Measurements from ENCODE around the gene REV3L. TPM values are rescaled to one million over a fixed set of nuclear protein-coding genes. Genes with fewer than 3 reads are reported as not detected.

REV3L gene
- total and polyA plus RNA-seq, 2 donors (not counting 3 experiments of a cell fraction or from before 2014, with no cell fraction given): 6.0 to 22.7 TPM

DNA sequence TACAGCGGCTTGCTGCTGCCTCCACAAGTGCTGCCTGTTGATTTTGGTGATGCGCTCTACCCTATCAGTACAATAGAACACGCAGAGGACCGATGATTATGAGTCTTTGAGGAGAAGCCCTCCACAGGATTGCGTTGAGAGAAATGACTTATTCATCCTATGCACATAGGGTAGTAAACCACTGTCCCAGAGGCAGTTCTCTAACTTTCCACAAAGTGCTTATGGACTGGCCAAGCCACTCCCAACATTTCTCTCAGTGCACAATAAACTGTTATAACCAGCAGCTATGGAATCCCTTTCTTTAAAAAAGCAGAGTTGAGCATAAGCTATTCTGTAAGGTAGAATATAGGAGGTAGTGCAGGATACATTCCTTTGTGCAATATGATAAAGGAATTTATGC, 48.2 kb upstream of the REV3L start:
- TF ChIP-seq POLR2A (IDR thresholded peaks at IDR 0.05; ENCODE audit: low read depth, low read length) (no peak), JUN (IDR thresholded peaks at IDR 0.05; ENCODE audit: borderline replicate concordance, insufficient read depth, insufficient read length, low read depth) (no peak), FOS (IDR thresholded peaks at IDR 0.05; ENCODE audit: borderline replicate concordance, insufficient read depth, low read length) (no peak), POLR2AphosphoS5 (IDR thresholded peaks at IDR 0.05; ENCODE audit: insufficient read depth, low read depth, low read length) (no peak), MYC (IDR thresholded peaks at IDR 0.05; ENCODE audit: low read depth, low read length) (no peak), GATA2 (IDR thresholded peaks at IDR 0.05; ENCODE audit: insufficient read depth, insufficient read length, low read depth, low read length) (no peak), EZH2 (IDR thresholded peaks at IDR 0.05; ENCODE audit: borderline replicate concordance, low read depth, low read length, severe bottlenecking) (no peak), CTCF (IDR thresholded peaks at IDR 0.05; ENCODE audit: extremely low read depth in 1 of 2, insufficient read depth in 1 of 2, low read depth in 1 of 2, low read length in 2 of 2) (no peak)
- TF ChIP-seq, protein P1, sequence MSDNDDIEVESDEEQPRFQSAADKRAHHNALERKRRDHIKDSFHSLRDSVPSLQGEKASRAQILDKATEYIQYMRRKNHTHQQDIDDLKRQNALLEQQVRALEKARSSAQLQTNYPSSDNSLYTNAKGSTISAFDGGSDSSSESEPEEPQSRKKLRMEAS (IDR thresholded peaks at IDR 0.05; ENCODE audit: insufficient read depth, insufficient read length): no peak
- DNase-seq (ENCODE audit: low read depth, low spot score) (no peak), FAIRE-seq (no peak)
- Histone ChIP-seq H3K9ac (replicated peaks; ENCODE audit: extremely low read depth, insufficient read depth, low read length) (no peak overlapping the region), H3K9me3 (replicated peaks; ENCODE audit: control insufficient read depth, insufficient read depth, low read length) (no peaks in the 10 kb centered on the region), H3K36me3 (ENCODE audit: control insufficient read depth in 2 of 2, extremely low read depth in 1 of 2, insufficient read depth in 2 of 2, low read length in 2 of 2) (no peaks in the 10 kb centered on the region), H4K20me1 (replicated peaks; ENCODE audit: control insufficient read depth, extremely low read depth, insufficient read depth, low read length) (no peaks in the 10 kb centered on the region), H3K79me2 (ENCODE audit: control insufficient read depth, insufficient read depth, low read length) (no peaks in the 10 kb centered on the region), H3K9me1 (replicated peaks; ENCODE audit: control insufficient read depth, extremely low read depth, insufficient read depth, low read length) (no peaks in the 10 kb centered on the region), H3K4me2 (ENCODE audit: insufficient read depth, low read length) (no peak overlapping the region), H2AFZ (ENCODE audit: low read depth, low read length) (no peak overlapping the region), H3K4me3 (replicated peaks in 1 of 3; ENCODE audit: insufficient read depth in 1 of 3, low read depth in 1 of 3, low read length in 3 of 3) (no peak overlapping the region), H3K4me1 (ENCODE audit: control insufficient read depth, extremely low read depth, insufficient read depth, low read length) (peaks cover 9% of the 10 kb centered on the region), H3K27ac (ENCODE audit: insufficient read depth, low read depth, low read length) (no peak overlapping the region), H3K27me3 (ENCODE audit: control insufficient read depth in 2 of 2, insufficient read depth in 2 of 2, low read length in 2 of 2) (no peaks in the 10 kb centered on the region)
- intact Hi-C loops (cut with micrococcal nuclease) (no loop called here), dilution Hi-C loops (cut with MboI; ENCODE audit: extremely low pct_ligation_motif_present, low sequenced_read_pairs) (no loop called here)
- CTCF ChIA-PET: interaction anchor here (1.2 kb wide), 1 partner anchor 18 kb away, joined by 3 read pairs; no protein-coding TSS in a partner anchor
- POLR2A ChIA-PET: no interaction called here
- no TSS peak for BruUV-seq (replicated peaks)

All from endothelial cell of umbilical vein (primary cell).